ENCODE measurements around the gene PRRT2. TPM values are rescaled to one million over a fixed set of nuclear protein-coding genes. Genes with fewer than 3 reads are reported as not detected.

PRRT2 gene
- polyA plus RNA-seq, 2 of the 4 experiments (the other 2 are of a cell fraction) = 0.25 to 0.44 TPM

GRCh38 chr16:29789775-29790182, 22.2 kb upstream of the PRRT2 start:
- FAIRE-seq (no peak), DNase-seq (ENCODE audit: low read depth in 1 of 2, low spot score in 1 of 2) (peak in 1 of 2 experiments; percentile 40), ATAC-seq (peak; percentile 39 to 47)
- TF ChIP-seq JUN (IDR thresholded peaks at IDR 0.05) = no peak
- no peak for TF ChIP-seq HDAC2 (IDR thresholded peaks at IDR 0.05)
- no peak for TF ChIP-seq HOXB5 (CRISPR knock-in tag; IDR thresholded peaks at IDR 0.05)
- no peak for TF ChIP-seq HOXB13 (CRISPR knock-in tag; IDR thresholded peaks at IDR 0.05; ENCODE audit: low read depth)
- TF ChIP-seq JUNB (IDR thresholded peaks at IDR 0.05) = no peak
- TF ChIP-seq, protein P1, sequence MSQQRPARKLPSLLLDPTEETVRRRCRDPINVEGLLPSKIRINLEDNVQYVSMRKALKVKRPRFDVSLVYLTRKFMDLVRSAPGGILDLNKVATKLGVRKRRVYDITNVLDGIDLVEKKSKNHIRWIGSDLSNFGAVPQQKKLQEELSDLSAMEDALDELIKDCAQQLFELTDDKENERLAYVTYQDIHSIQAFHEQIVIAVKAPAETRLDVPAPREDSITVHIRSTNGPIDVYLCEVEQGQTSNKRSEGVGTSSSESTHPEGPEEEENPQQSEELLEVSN (IDR thresholded peaks at IDR 0.05; ENCODE audit: borderline replicate concordance, low read depth) = no peak
- TF ChIP-seq HEYL (CRISPR knock-in tag; IDR thresholded peaks at IDR 0.05) = no peak
- no peak for TF ChIP-seq CBX2 (IDR thresholded peaks at IDR 0.05; ENCODE audit: borderline replicate concordance, low read depth)
- TF ChIP-seq MYC (IDR thresholded peaks at IDR 0.05; ENCODE audit: borderline replicate concordance, low read length) = no peak
- TF ChIP-seq, protein P2, sequence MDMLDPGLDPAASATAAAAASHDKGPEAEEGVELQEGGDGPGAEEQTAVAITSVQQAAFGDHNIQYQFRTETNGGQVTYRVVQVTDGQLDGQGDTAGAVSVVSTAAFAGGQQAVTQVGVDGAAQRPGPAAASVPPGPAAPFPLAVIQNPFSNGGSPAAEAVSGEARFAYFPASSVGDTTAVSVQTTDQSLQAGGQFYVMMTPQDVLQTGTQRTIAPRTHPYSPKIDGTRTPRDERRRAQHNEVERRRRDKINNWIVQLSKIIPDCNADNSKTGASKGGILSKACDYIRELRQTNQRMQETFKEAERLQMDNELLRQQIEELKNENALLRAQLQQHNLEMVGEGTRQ (IDR thresholded peaks at IDR 0.05) = no peak
- TF ChIP-seq EHMT2 (IDR thresholded peaks at IDR 0.05; ENCODE audit: low read depth) = no peak
- TF ChIP-seq CBX8 (IDR thresholded peaks at IDR 0.05) = no peak
- TF ChIP-seq CHD2 (IDR thresholded peaks at IDR 0.05; ENCODE audit: low read length, partially characterized antibody) = no peak
- no peak for TF ChIP-seq SMC3 (IDR thresholded peaks at IDR 0.05)
- TF ChIP-seq NR3C1 (IDR thresholded peaks at IDR 0.05) = no peak
- Histone ChIP-seq H3K9me3 (no peaks in the 10 kb centered on the region), H3K27ac (peak overlapping the region; percentile 94 to 96), H3K4me1 (peaks cover 20% of the 10 kb centered on the region), H3K4me3 (peak overlapping the region; percentile 94), H3K4me2 (peak overlapping the region; percentile 94)
- 54% methylated on average over 20 of the region's 20 CpGs for WGBS (ENCODE audit: missing lambda C conversion rate)
- POLR2A ChIA-PET = interaction anchor here (0.6 to 2.3 kb wide), 16 partner anchors 9 to 628 kb away, joined by 3 to 25 read pairs (median 4); partner anchors contain the start of genes ALDOA, MAZ and PAGR1
- CTCF ChIA-PET = interaction anchor here (0.5 to 4.4 kb wide), 26 partner anchors 9 to 263 kb away, joined by 3 to 54 read pairs (median 6); a partner anchor contains a TSS

- peak; percentile 99 for DNase-seq (ENCODE audit: low read depth in 1 of 2, low spot score in 1 of 2)
- no peak for FAIRE-seq
- H3K4me3 ChIP-seq = peak within 1 kb of the TSS; percentile 94
- peak within 1 kb of the TSS; percentile 94 to 96 for H3K27ac ChIP-seq
- no peaks in the 10 kb centered on the region for H3K9me3 ChIP-seq
- peak within 1 kb of the TSS; percentile 94 for H3K4me2 ChIP-seq
- ChIA-PET CTCF (interaction anchor here (0.5 to 4.4 kb wide), 27 partner anchors 10 to 263 kb away, joined by 3 to 54 read pairs (median 6); a partner anchor contains a TSS), POLR2A (interaction anchor here (0.6 to 2.3 kb wide), 16 partner anchors 8 to 627 kb away, joined by 3 to 25 read pairs (median 4); partner anchors contain the start of genes ALDOA, MAZ and PAGR1)
- H3K4me1 ChIP-seq = peaks cover 20% of the 10 kb centered on the region
- WGBS (ENCODE audit: missing lambda C conversion rate) = 0% methylated on average over 41 of the region's 67 CpGs
- ATAC-seq = peak; percentile 97 to 98
- TF ChIP-seq POLR2A (IDR thresholded peaks at IDR 0.05; ENCODE audit: low read length) (peak; percentile 51; the same call in 1 of the 2 replicates), HMGXB4 (CRISPR knock-in tag; IDR thresholded peaks at IDR 0.05; ENCODE audit: borderline replicate concordance) (no peak), SMC3 (IDR thresholded peaks at IDR 0.05) (peak; percentile 24; the same call in 1 of the 3 replicates), ELK1 (IDR thresholded peaks at IDR 0.05; ENCODE audit: low read depth, low read length) (no peak), KDM5A (IDR thresholded peaks at IDR 0.05) (peak; percentile 74), MYC (IDR thresholded peaks at IDR 0.05; ENCODE audit: borderline replicate concordance, low read length) (peak; percentile 35; the same call in 1 of the 2 replicates), RNF2 (IDR thresholded peaks at IDR 0.05; ENCODE audit: borderline replicate concordance, low read depth) (no peak), SREBF2 (IDR thresholded peaks at IDR 0.05) (no peak), RFX5 (IDR thresholded peaks at IDR 0.05) (peak; percentile 70), RAD21 (conservative IDR thresholded peaks at IDR 0.05 in 1 of 2, IDR thresholded peaks at IDR 0.05 in 1 of 2) (peak in 1 of 2 experiments; percentile 44; a peak in 2 of 5 replicates), HOXB5 (CRISPR knock-in tag; IDR thresholded peaks at IDR 0.05) (no peak), PHF8 (IDR thresholded peaks at IDR 0.05; ENCODE audit: borderline replicate concordance, low read depth) (peak; percentile 29; the same call in 1 of the 2 replicates), JUN (IDR thresholded peaks at IDR 0.05) (peak in 1 of 2 experiments; percentile 94; a peak in 3 of 5 replicates), ZSCAN20 (CRISPR knock-in tag; IDR thresholded peaks at IDR 0.05) (no peak), HDAC2 (IDR thresholded peaks at IDR 0.05) (no peak)
- TF ChIP-seq, protein P3, sequence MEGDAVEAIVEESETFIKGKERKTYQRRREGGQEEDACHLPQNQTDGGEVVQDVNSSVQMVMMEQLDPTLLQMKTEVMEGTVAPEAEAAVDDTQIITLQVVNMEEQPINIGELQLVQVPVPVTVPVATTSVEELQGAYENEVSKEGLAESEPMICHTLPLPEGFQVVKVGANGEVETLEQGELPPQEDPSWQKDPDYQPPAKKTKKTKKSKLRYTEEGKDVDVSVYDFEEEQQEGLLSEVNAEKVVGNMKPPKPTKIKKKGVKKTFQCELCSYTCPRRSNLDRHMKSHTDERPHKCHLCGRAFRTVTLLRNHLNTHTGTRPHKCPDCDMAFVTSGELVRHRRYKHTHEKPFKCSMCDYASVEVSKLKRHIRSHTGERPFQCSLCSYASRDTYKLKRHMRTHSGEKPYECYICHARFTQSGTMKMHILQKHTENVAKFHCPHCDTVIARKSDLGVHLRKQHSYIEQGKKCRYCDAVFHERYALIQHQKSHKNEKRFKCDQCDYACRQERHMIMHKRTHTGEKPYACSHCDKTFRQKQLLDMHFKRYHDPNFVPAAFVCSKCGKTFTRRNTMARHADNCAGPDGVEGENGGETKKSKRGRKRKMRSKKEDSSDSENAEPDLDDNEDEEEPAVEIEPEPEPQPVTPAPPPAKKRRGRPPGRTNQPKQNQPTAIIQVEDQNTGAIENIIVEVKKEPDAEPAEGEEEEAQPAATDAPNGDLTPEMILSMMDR (IDR thresholded peaks at IDR 0.05) = peak; percentile 60
- TF ChIP-seq, protein P1 (IDR thresholded peaks at IDR 0.05; ENCODE audit: borderline replicate concordance, low read depth) = peak; percentile 71
- TF ChIP-seq, protein P4, sequence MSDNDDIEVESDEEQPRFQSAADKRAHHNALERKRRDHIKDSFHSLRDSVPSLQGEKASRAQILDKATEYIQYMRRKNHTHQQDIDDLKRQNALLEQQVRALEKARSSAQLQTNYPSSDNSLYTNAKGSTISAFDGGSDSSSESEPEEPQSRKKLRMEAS (IDR thresholded peaks at IDR 0.05) = peak; percentile 87
Measured at GRCh38 chr16:29790183-29790948, 21.6 kb upstream of the PRRT2 start, which contains the start of gene KIF22. Gene KIF22, plus strand, starts transcription at chr16:29790751. Its CDS starts 9 bp downstream, at chr16:29790760.
